ENCODE data around the gene STUB1.

STUB1 gene

GRCh38 chr16:679814-680624 lies at the start of gene STUB1:
Gene STUB1 (plus strand): TSS chr16:680410. CDS start chr16:680526, 116 bp downstream.
- Histone ChIP-seq H3K27me3 (ENCODE audit: control insufficient read depth, insufficient read depth, low read length) (no peaks in the 10 kb centered on the region), H3K4me1 (ENCODE audit: control insufficient read depth, insufficient read depth, low read length) (peaks cover 18% of the 10 kb centered on the region), H3K36me3 (ENCODE audit: control insufficient read depth, insufficient read depth, low read length) (peaks cover 15% of the 10 kb centered on the region)

GRCh38 chr16:630815-631405 lies 49.3 kb upstream of the STUB1 start, which contains the start of gene WFIKKN1:
Gene WFIKKN1 (plus strand): TSS chr16:630985. CDS start chr16:631254, 269 bp downstream.
- Histone ChIP-seq H3K36me3 (ENCODE audit: control insufficient read depth, insufficient read depth, low read length) (peaks cover 4% of the 10 kb centered on the region), H3K27me3 (ENCODE audit: control insufficient read depth, insufficient read depth, low read length) (peaks cover 2% of the 10 kb centered on the region), H3K4me1 (ENCODE audit: control insufficient read depth, insufficient read depth, low read length) (peaks cover 4% of the 10 kb centered on the region), H3K9ac (ENCODE audit: low read length) (no peak within 1 kb of the TSS), H3K4me3 (ENCODE audit: low read length) (no peak within 1 kb of the TSS), H3K27ac (ENCODE audit: low read depth, low read length) (no peak within 1 kb of the TSS)

More at GRCh38 chr16:679814-680624, at the start of gene STUB1:
- peak within 1 kb of the TSS; percentile 82 for H3K27ac ChIP-seq (ENCODE audit: low read depth, low read length)
- peak within 1 kb of the TSS; percentile 77 for H3K4me3 ChIP-seq (ENCODE audit: low read length)
- H3K9ac ChIP-seq (ENCODE audit: low read length) = peak within 1 kb of the TSS; percentile 75

- Histone ChIP-seq H3K9ac (ENCODE audit: low read length) (no peak overlapping the region), H3K27me3 (ENCODE audit: control insufficient read depth, insufficient read depth, low read length) (peaks cover 2% of the 10 kb centered on the region), H3K36me3 (ENCODE audit: control insufficient read depth, insufficient read depth, low read length) (no peaks in the 10 kb centered on the region), H3K4me3 (ENCODE audit: low read length) (no peak overlapping the region), H3K4me1 (ENCODE audit: control insufficient read depth, insufficient read depth, low read length) (peaks cover 4% of the 10 kb centered on the region), H3K27ac (ENCODE audit: low read depth, low read length) (no peak overlapping the region)
Measured at GRCh38 chr16:631808-632358, 48.3 kb upstream of the STUB1 start.

GRCh38 chr16:632486-633335 lies 47.5 kb upstream of the STUB1 start:
- peaks cover 2% of the 10 kb centered on the region for H3K27me3 ChIP-seq (ENCODE audit: control insufficient read depth, insufficient read depth, low read length)
- no peak overlapping the region for H3K4me3 ChIP-seq (ENCODE audit: low read length)
- peaks cover 7% of the 10 kb centered on the region for H3K4me1 ChIP-seq (ENCODE audit: control insufficient read depth, insufficient read depth, low read length)
- no peaks in the 10 kb centered on the region for H3K36me3 ChIP-seq (ENCODE audit: control insufficient read depth, insufficient read depth, low read length)
- no peak overlapping the region for H3K27ac ChIP-seq (ENCODE audit: low read depth, low read length)
- no peak overlapping the region for H3K9ac ChIP-seq (ENCODE audit: low read length)

GRCh38 chr16:633336-634050 lies 46.7 kb upstream of the STUB1 start:
- Histone ChIP-seq H3K4me1 (ENCODE audit: control insufficient read depth, insufficient read depth, low read length) (peaks cover 7% of the 10 kb centered on the region), H3K36me3 (ENCODE audit: control insufficient read depth, insufficient read depth, low read length) (no peaks in the 10 kb centered on the region), H3K4me3 (ENCODE audit: low read length) (no peak overlapping the region), H3K9ac (ENCODE audit: low read length) (no peak overlapping the region), H3K27ac (ENCODE audit: low read depth, low read length) (no peak overlapping the region), H3K27me3 (ENCODE audit: control insufficient read depth, insufficient read depth, low read length) (peaks cover 2% of the 10 kb centered on the region)

GRCh38 chr16:634051-634670 lies 46.0 kb upstream of the STUB1 start:
- Histone ChIP-seq H3K4me3 (ENCODE audit: low read length) (no peak overlapping the region), H3K36me3 (ENCODE audit: control insufficient read depth, insufficient read depth, low read length) (no peaks in the 10 kb centered on the region), H3K27me3 (ENCODE audit: control insufficient read depth, insufficient read depth, low read length) (peaks cover 2% of the 10 kb centered on the region), H3K27ac (ENCODE audit: low read depth, low read length) (no peak overlapping the region), H3K9ac (ENCODE audit: low read length) (no peak overlapping the region), H3K4me1 (ENCODE audit: control insufficient read depth, insufficient read depth, low read length) (peaks cover 7% of the 10 kb centered on the region)

- no peaks in the 10 kb centered on the region for H3K36me3 ChIP-seq (ENCODE audit: control insufficient read depth, insufficient read depth, low read length)
- peaks cover 7% of the 10 kb centered on the region for H3K4me1 ChIP-seq (ENCODE audit: control insufficient read depth, insufficient read depth, low read length)
- no peak overlapping the region for H3K4me3 ChIP-seq (ENCODE audit: low read length)
- H3K27ac ChIP-seq (ENCODE audit: low read depth, low read length) = no peak overlapping the region
- H3K27me3 ChIP-seq (ENCODE audit: control insufficient read depth, insufficient read depth, low read length) = peaks cover 2% of the 10 kb centered on the region
- no peak overlapping the region for H3K9ac ChIP-seq (ENCODE audit: low read length)
Measured at GRCh38 chr16:634996-635395, 45.2 kb upstream of the STUB1 start.

GRCh38 chr16:635573-636205 lies 44.5 kb upstream of the STUB1 start:
- peaks cover 7% of the 10 kb centered on the region for H3K4me1 ChIP-seq (ENCODE audit: control insufficient read depth, insufficient read depth, low read length)
- H3K9ac ChIP-seq (ENCODE audit: low read length) = peak overlapping the region; percentile 53
- H3K27ac ChIP-seq (ENCODE audit: low read depth, low read length) = peak overlapping the region; percentile 24

GRCh38 chr16:636206-637080 lies 43.8 kb upstream of the STUB1 start, which contains the start of gene METTL26:
Gene METTL26 (minus strand): TSS chr16:636305. CDS start chr16:636290, 15 bp downstream.
- H3K27ac ChIP-seq (ENCODE audit: low read depth, low read length) = peak within 1 kb of the TSS; percentile 97
- peak within 1 kb of the TSS; percentile 74 for H3K9ac ChIP-seq (ENCODE audit: low read length)
- H3K27me3 ChIP-seq (ENCODE audit: control insufficient read depth, insufficient read depth, low read length) = peaks cover 2% of the 10 kb centered on the region
- peak within 1 kb of the TSS; percentile 91 for H3K4me3 ChIP-seq (ENCODE audit: low read length)
- peaks cover 7% of the 10 kb centered on the region for H3K4me1 ChIP-seq (ENCODE audit: control insufficient read depth, insufficient read depth, low read length)
- H3K36me3 ChIP-seq (ENCODE audit: control insufficient read depth, insufficient read depth, low read length) = no peaks in the 10 kb centered on the region

More at GRCh38 chr16:635573-636205, 44.5 kb upstream of the STUB1 start:
- peak overlapping the region; percentile 91 for H3K4me3 ChIP-seq (ENCODE audit: low read length)
- no peaks in the 10 kb centered on the region for H3K36me3 ChIP-seq (ENCODE audit: control insufficient read depth, insufficient read depth, low read length)
- H3K27me3 ChIP-seq (ENCODE audit: control insufficient read depth, insufficient read depth, low read length) = peaks cover 2% of the 10 kb centered on the region

Measured in rectal smooth muscle tissue (tissue), 1 donor.